ENCODE results near the gene NOS1AP.

DNA sequence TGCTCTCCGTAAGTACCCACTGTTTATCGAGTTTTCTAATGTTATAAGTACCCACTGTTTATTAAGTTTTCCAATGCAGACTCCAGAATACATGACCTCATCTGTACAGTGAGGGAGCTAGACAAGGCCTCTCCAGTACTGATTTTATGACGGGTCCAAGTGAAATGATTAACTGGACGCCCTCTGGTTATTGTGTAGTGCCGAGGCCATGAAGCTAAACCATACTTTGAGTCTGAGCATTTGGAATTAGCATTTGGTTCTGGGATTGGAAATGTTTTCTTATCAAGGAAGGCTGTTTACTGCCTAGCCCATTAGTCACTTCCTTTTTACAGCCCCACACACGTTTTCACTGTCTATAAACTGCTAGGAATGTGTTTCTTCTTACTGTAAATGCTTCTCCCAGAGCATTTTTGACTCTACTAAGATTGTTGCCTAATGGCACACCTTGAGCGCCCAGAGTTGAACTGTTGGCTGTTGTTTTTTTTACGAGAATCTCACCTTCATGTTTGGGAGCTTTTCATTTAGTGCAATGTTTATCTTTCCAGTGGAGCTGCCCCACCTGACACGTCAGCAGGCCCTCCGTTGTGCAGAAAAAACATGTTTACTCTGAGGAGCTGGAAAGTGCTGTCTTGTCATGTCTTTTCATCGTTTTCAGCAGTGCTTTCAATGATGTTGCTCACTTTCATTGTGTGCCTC, 280.3 kb downstream of the NOS1AP start:
- TF ChIP-seq, protein P1, sequence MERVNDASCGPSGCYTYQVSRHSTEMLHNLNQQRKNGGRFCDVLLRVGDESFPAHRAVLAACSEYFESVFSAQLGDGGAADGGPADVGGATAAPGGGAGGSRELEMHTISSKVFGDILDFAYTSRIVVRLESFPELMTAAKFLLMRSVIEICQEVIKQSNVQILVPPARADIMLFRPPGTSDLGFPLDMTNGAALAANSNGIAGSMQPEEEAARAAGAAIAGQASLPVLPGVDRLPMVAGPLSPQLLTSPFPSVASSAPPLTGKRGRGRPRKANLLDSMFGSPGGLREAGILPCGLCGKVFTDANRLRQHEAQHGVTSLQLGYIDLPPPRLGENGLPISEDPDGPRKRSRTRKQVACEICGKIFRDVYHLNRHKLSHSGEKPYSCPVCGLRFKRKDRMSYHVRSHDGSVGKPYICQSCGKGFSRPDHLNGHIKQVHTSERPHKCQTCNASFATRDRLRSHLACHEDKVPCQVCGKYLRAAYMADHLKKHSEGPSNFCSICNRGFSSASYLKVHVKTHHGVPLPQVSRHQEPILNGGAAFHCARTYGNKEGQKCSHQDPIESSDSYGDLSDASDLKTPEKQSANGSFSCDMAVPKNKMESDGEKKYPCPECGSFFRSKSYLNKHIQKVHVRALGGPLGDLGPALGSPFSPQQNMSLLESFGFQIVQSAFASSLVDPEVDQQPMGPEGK (CRISPR knock-in tag; IDR thresholded peaks at IDR 0.05; ENCODE audit: borderline replicate concordance) = no peak
- no peak for TF ChIP-seq ZFP30 (CRISPR knock-in tag; IDR thresholded peaks at IDR 0.05)
- TF ChIP-seq, protein P2, sequence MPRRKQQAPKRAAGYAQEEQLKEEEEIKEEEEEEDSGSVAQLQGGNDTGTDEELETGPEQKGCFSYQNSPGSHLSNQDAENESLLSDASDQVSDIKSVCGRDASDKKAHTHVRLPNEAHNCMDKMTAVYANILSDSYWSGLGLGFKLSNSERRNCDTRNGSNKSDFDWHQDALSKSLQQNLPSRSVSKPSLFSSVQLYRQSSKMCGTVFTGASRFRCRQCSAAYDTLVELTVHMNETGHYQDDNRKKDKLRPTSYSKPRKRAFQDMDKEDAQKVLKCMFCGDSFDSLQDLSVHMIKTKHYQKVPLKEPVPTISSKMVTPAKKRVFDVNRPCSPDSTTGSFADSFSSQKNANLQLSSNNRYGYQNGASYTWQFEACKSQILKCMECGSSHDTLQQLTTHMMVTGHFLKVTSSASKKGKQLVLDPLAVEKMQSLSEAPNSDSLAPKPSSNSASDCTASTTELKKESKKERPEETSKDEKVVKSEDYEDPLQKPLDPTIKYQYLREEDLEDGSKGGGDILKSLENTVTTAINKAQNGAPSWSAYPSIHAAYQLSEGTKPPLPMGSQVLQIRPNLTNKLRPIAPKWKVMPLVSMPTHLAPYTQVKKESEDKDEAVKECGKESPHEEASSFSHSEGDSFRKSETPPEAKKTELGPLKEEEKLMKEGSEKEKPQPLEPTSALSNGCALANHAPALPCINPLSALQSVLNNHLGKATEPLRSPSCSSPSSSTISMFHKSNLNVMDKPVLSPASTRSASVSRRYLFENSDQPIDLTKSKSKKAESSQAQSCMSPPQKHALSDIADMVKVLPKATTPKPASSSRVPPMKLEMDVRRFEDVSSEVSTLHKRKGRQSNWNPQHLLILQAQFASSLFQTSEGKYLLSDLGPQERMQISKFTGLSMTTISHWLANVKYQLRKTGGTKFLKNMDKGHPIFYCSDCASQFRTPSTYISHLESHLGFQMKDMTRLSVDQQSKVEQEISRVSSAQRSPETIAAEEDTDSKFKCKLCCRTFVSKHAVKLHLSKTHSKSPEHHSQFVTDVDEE (CRISPR knock-in tag; IDR thresholded peaks at IDR 0.05) = no peak
- TF ChIP-seq ISL1 (CRISPR knock-in tag; IDR thresholded peaks at IDR 0.05) = no peak
- no peak for TF ChIP-seq ARNTL (CRISPR knock-in tag; IDR thresholded peaks at IDR 0.05; ENCODE audit: borderline replicate concordance, low read depth)
- TF ChIP-seq, protein P3, sequence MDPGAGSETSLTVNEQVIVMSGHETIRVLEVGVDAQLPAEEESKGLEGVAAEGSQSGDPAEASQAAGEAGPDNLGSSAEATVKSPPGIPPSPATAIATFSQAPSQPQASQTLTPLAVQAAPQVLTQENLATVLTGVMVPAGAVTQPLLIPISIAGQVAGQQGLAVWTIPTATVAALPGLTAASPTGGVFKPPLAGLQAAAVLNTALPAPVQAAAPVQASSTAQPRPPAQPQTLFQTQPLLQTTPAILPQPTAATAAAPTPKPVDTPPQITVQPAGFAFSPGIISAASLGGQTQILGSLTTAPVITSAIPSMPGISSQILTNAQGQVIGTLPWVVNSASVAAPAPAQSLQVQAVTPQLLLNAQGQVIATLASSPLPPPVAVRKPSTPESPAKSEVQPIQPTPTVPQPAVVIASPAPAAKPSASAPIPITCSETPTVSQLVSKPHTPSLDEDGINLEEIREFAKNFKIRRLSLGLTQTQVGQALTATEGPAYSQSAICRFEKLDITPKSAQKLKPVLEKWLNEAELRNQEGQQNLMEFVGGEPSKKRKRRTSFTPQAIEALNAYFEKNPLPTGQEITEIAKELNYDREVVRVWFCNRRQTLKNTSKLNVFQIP (CRISPR knock-in tag; IDR thresholded peaks at IDR 0.05; ENCODE audit: borderline replicate concordance, low read depth) = no peak
- no peak for TF ChIP-seq ZFP3 (CRISPR knock-in tag; IDR thresholded peaks at IDR 0.05)
- no peak for TF ChIP-seq ESRRG (CRISPR knock-in tag; IDR thresholded peaks at IDR 0.05)
- no peak for TF ChIP-seq CSDC2 (CRISPR knock-in tag; IDR thresholded peaks at IDR 0.05)
- TF ChIP-seq PPARA (CRISPR knock-in tag; IDR thresholded peaks at IDR 0.05; ENCODE audit: borderline replicate concordance) = no peak

Data from SK-N-SH treated with all-trans-retinoic acid at 6 μM for 48 hours (cell line).